ENCODE data around the gene ATP11A.
"Not testable (repeated sequence)": the region's sequence is repeated elsewhere in the genome, so short reads cannot be mapped to it uniquely, and the experiment has no call there.

Gene ATP11A

DNA sequence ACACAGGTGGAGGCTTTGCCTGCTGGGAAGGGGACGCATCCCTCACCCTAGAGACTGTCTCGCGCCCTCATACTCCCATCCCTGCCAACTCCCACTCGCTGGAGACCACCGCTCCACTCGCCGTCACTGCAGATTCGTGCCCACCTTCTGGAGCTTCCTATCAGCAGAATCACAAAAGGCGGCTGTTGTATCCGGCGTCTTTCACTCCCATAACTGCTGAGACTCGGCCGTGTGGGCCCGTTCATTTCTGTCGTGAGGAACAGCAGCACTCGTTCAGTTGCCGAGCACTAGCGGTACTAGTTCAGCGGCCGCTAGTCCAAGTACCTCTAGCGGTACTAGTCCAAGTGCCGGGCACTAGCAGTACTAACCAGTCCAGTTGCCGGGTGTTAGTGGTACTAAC is 154.6 kb downstream of the ATP11A start:
- no peak for DNase-seq

DNA sequence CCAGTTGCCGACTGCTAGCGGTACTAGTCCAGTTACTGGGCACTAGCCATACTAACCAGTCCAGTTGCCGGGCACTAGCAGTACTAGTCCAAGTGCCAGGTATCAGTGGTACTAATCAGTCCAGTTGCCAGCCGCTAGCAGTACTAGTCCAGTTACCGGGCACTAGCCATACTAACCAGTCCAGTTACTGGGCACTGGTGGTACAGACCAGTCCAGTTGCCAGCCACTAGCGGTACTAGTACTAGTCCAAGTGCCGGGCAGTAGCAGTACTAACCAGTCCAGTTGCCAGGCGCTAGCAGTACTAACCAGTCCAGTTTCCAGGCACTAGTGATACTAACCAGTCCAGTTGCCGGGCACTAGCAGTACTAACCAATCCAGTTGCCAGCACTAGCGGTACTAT is 155.0 kb downstream of the ATP11A start:
- no peak for DNase-seq

DNA sequence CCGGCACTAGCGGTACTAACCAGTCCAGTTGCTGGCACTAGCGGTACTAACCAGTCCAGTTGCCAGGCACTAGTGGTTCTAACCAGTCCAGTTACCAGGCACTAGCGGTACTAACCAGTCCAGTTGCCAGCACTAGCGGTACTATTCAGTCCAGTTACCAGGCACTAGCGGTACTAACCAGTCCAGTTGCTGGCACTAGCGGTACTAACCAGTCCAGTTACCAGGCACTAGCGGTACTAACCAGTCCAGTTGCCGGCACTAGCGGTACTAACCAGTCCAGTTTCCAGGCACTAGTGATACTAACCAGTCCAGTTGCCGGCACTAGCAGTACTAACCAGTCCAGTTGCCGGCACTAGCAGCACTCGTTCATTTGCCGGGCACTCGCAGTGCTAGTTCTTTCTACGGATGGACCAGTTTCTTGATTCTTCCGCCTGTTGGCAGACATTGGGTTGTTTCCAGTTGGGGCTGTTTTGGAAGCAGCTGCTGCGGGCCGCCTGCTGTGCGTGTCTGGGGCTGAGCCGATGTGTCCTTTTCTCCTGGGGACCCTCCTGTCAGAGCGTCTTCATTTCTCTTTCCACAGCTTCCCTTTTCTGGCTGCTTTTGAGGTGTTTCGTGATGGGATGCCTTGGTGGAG is 155.8 kb downstream of the ATP11A start:
- no peak for DNase-seq

DNA sequence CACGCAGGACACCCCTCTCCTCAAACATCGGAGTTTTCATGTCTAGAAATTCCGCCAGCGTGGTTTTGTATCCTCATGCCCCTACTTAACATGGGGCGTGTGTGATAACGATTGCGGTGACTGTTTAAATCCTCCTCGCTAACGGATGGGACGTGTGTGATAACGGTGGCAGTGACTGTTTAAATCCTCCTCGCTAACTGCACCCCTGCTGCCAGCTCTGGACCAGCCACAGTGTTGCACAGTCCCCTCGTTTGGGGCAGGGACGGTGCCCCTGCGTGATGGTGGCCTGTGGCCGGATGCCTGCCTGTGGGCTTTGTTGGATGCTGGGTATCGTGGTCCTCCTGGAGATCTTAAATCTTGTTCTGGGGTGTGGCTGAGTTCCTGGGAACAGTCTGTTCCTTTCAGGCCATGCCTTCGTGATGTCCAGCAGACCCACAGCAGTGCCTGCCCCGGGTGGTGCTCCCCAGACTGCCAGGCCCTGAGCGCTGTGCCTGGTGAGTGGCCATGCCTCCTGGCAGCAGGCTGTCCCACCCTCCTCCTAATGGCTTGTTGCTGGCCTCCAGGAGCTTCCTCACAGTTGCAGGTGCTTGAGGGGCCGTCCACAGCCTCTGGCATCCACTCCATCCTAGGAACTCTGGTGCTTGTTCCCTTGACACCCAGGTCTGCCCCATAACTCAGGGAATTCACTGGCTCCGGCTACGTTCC is 156.7 kb downstream of the ATP11A start:
- no peak for DNase-seq

DNA sequence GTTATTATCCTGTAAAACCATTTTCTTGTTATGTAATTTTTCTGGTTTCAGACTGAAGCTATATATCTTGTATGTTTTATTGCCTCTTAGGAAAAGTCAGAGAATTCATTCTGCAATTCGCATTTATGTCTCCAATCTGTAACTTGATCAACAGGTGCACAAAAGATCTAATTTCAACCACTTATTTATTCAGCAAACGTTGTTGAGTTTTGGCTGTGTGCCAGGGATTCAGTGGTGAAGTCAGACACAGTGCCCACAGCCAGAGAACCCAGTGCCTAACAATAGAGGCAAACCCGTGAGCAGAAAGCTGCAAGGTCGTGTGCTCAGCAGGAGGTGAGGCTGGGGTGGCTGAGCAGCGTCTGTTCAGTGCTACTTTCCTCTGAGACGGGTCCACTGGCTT is 159.7 kb downstream of the ATP11A start:
- no peak for DNase-seq

DNA sequence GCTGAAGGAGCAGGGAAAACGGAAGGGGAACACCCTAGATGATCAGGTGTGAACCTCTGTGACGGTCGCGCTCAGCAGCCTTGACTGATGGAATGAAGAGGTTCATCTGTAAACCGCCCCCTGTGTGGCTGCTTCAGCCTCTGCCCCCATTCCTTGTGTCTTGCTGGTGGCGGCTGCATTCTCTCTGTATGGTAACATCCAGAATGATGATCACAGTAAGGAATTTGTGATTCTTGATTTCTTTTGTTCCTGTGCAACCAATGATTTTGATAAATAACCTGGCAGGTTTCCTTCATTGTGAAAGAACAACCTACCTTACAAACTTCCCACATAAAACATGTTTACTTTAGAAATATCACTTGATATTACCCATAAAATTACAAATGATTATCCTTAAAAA is 160.4 kb downstream of the ATP11A start:
- no peak for DNase-seq

DNA sequence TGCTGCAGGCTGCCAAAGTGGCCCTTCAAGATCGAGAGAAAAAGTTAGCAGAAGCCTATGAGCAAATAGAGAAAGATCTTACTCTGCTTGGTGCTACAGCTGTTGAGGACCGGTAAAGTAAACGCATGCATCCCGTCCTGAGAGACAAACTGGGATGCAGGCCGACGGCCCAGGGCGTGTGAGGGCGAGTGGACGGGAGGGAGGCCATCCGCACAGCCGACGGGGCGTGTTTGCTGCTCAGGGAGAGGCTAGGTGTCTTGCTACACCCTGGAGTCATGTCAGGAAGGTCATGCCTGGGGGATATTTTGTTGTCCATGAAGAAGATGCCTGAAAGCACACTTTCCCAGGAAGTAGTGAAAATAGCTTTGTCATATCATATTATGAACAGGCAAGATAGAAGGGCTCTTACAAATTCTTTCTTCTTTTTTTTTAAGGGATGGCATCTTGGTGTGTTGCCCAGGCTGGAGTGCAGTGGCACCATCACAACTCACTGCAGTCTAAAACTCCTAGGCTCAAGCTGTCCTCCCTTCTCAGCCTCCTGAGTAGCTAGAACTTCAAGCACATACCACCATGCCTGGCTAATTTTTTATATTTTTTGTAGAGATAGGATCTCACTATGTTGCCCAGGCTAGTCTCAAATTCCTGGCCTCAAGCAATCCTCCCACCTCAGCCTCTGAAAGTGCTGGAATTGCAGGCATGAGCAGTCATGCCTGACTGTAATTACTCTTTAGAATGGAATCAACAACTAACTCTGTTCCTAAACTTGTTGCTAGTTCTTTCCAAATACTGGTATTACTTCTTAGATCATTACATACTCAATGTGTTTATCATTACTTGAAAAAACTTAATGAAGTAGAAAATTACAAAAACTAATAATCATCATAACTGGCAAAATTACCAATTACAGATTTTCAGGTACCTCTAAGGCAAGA is 161.5 kb downstream of the ATP11A start:
- no peak for DNase-seq

DNA sequence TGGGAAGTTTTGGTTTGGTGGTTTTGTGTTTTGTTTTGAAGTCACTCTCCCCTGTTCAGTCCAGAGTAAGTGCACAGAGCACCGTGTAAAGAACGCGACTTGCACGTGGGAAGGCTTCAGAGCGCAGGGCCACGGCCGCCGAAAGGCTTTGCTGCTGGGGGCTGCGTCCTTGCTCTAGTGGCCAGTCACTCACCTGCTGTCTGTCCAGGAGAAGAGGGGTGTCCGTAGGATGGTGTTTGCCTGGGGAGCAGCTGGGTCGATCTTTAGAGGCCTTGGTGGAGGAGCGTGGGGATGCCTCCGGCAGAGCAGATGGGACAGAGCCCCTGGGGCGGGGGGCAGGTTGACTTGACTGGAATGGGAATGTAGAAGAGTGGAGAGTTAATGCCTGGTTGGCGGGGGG is 162.6 kb downstream of the ATP11A start:
- no peak for DNase-seq

DNA sequence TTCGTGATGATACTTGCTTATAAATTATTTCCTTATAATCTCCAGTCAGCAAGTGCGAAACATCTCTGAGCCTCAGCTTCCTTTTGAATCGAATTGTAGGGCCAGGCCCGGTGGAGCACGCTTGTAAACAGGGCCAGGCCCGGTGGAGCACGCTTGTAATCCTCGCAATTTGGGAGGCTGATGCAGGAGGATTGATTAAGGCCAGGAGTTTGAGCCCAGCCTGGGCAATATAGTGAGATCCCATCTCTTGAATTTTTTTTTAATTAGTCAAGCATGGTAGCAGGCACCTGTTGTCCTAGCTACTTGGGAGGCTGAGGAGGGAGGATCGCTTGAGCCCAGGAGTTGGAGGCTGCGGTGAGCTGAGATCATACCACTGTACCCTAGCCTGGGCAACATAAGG is 163.0 kb downstream of the ATP11A start:
- no peak for DNase-seq

DNA sequence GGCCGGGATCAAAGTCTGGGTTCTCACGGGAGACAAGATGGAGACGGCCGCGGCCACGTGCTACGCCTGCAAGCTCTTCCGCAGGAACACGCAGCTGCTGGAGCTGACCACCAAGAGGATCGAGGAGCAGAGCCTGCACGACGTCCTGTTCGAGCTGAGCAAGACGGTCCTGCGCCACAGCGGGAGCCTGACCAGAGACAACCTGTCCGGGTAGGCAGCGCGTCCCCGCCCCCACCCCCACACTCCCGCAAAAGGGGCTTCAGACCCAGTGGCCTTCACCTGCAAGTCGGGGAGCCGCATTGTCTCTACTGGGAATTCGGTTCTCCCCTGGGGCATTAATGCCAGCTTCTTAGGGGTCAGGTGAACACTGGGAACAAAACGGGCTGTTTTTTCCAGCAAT is 164.5 kb downstream of the ATP11A start:
- DNase-seq, result no peak

DNA sequence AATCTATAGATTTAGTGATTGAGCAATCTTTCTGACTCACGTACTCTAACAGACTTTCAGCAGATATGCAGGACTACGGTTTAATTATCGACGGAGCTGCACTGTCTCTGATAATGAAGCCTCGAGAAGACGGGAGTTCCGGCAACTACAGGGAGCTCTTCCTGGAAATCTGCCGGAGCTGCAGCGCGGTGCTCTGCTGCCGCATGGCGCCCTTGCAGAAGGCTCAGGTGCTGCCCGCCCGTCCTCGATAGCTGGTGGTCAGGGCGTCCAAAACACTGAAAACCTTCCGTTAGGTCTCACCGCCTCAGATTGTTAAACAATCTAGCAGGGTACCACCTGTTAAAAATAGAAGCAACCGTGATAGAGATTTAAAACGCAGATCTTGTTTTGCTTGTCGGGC is 166.0 kb downstream of the ATP11A start:
- DNase-seq, result no peak

DNA sequence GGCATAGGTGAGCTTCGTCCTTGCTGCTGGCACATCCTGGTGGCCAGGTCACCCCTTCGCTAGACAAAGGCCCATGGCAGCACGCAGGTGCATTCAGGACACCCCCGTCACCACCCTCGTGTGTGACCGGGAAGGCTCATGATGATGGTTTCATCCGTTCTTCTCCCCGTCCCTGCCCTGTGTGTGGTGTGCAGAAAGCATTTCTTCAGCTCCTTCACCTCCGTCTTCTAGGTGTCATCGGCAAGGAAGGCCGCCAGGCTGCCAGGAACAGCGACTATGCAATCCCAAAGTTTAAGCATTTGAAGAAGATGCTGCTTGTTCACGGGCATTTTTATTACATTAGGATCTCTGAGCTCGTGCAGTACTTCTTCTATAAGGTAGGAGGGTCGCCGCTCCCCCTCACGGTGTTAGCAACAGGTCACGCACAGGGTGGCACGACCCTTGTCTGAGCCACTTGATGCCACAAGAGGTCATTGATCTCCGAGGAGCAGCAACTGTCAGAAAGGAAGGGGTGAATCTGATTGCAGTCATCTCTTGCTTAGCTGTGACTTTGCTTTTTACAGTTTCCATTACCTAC is 168.2 kb downstream of the ATP11A start:
- DNase-seq, result no peak

DNA sequence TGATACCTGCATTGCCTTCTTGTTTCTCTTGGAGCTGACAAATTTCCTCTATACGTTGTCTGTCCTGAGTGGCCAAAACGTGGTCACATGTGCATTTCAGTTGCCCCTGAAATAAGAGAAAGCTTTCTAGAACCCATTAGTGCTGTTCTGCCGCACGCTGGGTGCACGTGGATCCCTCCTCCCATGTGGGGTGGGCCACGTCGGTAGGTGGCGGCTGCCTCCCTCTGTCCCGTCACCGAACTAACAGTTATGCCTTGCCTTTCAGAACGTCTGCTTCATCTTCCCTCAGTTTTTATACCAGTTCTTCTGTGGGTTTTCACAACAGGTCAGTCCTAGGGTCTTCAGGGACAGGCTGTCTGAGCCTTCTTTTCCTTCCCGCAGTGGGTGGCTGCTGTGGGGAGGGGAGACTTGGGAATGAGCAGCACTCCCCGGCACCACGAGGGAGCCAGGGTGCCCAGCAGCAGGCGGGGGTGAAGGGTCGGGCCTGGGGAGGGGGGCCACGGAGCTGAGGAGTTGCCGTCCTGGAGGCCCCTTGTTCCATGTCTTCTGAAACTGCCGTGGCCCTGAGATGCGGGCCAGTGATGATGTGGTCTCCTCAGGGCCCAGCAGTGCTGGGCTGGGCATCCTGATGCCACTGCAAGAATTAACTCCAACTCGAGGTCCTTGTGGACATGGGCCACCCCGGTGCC is 169.4 kb downstream of the ATP11A start:
- DNase-seq, result no peak

DNA sequence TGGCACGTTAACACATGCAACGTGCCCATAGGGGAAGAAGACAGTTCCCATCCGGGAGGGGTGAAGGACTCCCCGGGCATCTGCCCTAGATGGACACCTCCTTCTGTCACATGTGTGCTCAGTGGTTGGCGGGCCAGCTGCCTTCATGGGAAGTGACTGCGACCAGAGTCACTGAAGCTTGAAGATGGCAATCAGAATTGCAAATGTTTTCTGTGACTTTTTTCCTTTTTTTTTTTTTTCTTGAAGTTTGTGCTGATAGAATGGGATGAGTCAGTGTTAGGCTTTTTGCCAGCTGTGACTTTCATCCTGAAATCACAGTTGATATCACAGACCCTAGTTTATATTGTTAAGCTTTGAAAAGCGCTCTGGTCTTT is 170.0 kb downstream of the ATP11A start:
- DNase-seq, result no peak

DNA sequence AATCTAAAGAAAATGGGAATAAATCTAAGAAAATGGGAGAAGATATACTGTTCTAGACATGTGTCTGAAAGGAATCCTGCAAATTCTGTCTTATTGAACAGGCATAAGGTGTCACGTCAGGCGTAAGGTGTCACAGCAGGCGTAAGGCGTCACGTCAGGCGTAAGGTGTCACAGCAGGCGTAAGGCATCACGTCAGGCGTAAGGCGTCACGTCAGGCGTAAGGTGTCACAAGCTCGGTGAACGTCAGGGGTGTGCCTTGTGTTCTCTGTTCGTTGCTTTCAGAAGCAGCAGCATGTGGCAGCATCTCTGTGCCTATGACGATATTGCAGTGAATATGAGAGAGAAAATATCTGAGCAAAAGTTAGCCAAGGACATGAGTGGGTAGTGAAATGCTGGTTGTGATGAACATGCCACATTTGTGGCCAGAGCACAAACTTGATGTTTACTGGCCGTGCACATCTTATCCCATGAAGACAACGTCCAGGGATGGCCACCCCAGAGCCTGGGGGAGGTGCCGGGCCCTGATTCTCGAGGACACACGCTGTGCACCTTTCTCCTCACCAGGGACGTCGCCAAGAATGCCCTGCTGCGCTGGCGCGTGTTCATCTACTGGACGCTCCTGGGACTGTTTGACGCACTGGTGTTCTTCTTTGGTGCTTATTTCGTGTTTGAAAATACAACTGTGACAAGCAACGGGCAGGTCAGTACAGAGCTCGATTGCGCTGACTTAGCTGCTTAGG is 172.2 kb downstream of the ATP11A start:
- no peak for DNase-seq

DNA sequence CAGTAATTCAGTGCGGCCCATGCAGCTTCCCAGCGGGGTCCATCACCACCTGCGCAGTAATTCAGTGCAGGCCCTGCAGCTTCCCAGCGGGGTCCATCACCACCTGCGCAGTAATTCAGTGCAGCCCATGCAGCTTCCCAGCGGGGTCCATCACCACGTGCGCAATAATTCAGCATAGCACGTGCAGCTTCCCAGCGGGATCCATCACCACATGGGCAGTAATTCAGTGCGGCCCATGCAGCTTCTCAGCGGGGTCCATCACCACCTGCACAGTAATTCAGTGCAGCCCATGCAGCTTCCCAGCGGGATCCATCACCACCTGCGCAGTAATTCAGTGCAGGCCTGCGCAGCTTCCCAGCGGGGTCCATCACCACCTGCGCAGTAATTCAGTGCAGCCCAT is 173.5 kb downstream of the ATP11A start:
- not testable (repeated sequence) for DNase-seq

DNA sequence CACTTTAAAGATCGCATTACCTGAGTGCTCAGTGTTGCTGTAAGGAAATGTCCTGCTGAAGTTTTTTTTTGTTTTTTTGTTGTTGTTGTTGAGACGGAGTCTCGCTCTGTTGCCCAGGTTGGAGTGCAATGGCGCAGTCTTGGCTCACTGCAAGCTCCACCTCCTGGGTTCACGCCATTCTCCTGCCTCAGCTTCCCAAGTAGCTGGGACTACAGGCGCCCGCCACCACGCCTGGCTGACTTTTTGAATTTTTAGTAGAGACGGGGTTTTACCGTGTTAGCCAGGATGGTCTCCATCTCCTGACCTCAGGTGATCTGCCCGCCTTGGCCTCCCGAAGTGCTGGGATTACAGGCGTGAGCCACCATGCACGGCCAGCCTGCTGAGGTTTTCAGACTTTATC is 175.6 kb downstream of the ATP11A start:
- DNase-seq, result not testable (repeated sequence)

DNA sequence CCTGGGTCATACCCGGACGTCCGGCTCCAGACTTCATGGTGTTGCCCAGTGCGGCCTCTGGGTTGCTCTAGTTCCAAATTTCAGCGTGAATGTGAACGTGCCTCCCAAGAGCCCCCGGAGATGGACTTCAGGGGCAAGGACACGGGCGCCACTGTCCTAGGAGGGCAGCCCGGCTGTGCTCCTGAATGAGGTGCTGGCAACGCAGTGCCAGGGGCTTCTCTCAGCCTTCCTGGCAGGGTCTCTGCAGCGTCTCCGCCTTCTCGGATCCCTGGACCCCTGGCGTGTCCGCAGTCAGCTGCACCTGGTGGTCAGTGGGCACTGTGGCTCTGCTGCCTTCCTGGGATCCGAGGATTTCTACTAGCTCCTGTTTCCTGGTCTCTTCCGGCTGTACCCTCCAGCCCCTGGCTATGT is 177.5 kb downstream of the ATP11A start:
- no peak for DNase-seq

DNA sequence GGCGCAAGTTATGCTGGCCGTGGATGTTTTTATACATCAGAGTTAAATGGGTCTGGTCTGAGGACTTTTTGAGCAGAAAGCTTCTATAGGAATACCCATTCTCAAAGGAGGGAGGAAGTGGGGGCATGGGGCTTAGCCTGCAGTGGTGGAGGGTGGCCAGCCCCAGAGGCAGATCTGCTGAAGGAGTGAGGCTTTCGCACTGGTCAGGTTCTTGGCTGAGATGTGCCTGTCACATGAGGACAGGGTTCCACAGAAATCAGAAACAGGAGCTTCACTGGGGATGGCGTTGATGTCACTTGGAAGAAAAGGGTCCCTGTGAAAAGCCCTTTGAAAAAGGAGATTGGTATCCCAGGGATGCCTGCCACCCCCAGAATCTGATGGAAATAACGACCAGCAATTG is 178.5 kb downstream of the ATP11A start:
- no peak for DNase-seq

DNA sequence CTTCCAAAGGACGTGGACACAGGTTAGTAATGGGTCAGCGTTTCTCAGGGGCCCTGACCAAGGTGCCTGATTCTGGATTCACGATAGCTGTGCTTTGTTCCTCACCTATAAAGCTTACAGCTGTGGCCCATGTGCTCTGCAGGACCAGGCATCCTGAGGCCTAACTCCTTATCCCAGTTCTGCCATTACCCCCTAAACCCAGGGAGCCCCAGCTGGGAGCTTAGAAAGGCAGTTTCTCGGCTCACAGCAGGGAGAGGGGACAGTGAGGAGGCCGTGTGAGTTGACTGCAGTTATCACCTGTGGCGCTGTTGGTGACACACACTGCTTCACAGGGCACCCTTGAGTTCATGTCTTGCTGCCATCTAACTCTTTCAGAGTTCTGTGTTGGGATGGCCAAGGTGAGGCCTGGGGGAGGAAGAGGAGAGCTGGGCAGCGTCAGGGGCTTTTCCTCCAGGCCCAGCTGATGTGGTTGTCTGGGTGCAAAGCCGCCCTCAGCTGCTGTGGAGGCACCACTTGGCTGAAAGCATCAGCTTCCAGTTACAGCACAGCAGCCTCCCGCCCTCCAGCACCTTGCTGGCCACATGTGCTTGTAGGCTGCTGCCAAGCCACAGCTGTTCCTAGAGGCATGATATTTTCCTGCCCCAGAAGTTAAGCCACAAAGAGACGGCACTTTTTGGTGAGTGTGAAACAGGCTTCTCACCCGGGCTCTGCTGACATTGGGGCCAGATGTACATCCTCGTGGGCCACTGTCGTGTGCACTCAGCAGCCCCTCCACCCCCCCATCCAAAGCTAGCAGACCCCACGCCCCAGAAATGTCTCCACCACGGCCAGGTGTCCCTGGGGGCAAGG is 179.6 kb downstream of the ATP11A start:
- DNase-seq, result no peak

DNA sequence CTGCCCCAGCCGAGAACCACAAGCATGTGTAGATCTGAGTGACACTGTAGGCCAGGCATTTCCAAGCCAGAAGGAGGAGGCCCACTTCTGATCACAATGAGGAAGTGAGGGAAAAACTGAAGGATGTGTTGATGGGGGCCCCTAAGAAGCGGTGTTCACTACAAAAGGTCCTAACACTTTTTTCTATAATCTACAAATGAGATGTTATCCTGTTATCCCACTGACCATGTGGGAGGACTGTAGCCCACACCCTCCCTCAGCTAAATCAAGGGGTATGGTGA is 180.2 kb downstream of the ATP11A start:
- DNase-seq, result no peak
